Endothelial cell of umbilical vein (primary cell): ENCODE data around the gene P2RY6.

Experiments
- EZH2 ChIP-seq: IDR thresholded peaks from 2 replicates; pipeline ENCODE4 v1.6.1; 2012; ENCODE audit warnings: borderline replicate concordance, low read depth, mild to moderate bottlenecking, moderate library complexity, low read length, inconsistent platforms; ENCODE audit not compliant: severe bottlenecking
- FOS ChIP-seq: IDR thresholded peaks from 2 replicates; pipeline ENCODE4 v1.6.1; 2011; ENCODE audit warnings: mild to moderate bottlenecking, low read length, moderate library complexity, borderline replicate concordance; ENCODE audit not compliant: insufficient read depth
- GATA2 ChIP-seq: IDR thresholded peaks from 2 replicates; pipeline ENCODE4 v1.7.0; 2011; ENCODE audit warnings: low read depth, mild to moderate bottlenecking, moderate library complexity, mixed read lengths, low read length; ENCODE audit not compliant: insufficient read length, insufficient read depth
- JUN ChIP-seq: IDR thresholded peaks from 2 replicates; pipeline ENCODE4 v1.6.1; 2011; ENCODE audit warnings: borderline replicate concordance, low read depth; ENCODE audit not compliant: insufficient read length, insufficient read depth
- MAX ChIP-seq: IDR thresholded peaks from 2 replicates; pipeline ENCODE4 v1.6.1; 2011; ENCODE audit not compliant: insufficient read depth, insufficient read length
- MYC ChIP-seq: IDR thresholded peaks from one replicate; pipeline ENCODE4 v1.6.1; 2011; ENCODE audit warnings: mild to moderate bottlenecking, low read depth, low read length
- POLR2A ChIP-seq: IDR thresholded peaks from 2 replicates; pipeline ENCODE4 v1.6.1; 2012; ENCODE audit warnings: low read depth, mild to moderate bottlenecking, control low read depth, low read length
- POLR2AphosphoS5 ChIP-seq: IDR thresholded peaks from 2 replicates; pipeline ENCODE4 v1.6.1; 2012; ENCODE audit warnings: low read depth, mild to moderate bottlenecking, control low read depth, low read length, moderate library complexity; ENCODE audit not compliant: insufficient read depth
- TF ChIP-seq, protein P1 (sequence below), 2 donors: IDR thresholded peaks; 1 replicate in 1 of 2; 2 replicates in 1 of 2; pipeline ENCODE4 v1.5.1; 2011; ENCODE audit warnings: low read length in 2 of 2, mild to moderate bottlenecking in 2 of 2, moderate library complexity in 2 of 2, control low read depth in 1 of 2, inconsistent platforms in 1 of 2, low read depth in 1 of 2; ENCODE audit not compliant: insufficient read depth in 1 of 2; ENCODE audit errors: extremely low read depth in 1 of 2

DNA sequence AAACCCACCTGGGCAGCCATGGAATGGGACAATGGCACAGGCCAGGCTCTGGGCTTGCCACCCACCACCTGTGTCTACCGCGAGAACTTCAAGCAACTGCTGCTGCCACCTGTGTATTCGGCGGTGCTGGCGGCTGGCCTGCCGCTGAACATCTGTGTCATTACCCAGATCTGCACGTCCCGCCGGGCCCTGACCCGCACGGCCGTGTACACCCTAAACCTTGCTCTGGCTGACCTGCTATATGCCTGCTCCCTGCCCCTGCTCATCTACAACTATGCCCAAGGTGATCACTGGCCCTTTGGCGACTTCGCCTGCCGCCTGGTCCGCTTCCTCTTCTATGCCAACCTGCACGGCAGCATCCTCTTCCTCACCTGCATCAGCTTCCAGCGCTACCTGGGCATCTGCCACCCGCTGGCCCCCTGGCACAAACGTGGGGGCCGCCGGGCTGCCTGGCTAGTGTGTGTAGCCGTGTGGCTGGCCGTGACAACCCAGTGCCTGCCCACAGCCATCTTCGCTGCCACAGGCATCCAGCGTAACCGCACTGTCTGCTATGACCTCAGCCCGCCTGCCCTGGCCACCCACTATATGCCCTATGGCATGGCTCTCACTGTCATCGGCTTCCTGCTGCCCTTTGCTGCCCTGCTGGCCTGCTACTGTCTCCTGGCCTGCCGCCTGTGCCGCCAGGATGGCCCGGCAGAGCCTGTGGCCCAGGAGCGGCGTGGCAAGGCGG is 24.5 kb downstream of the P2RY6 start:
- TF ChIP-seq, protein P1, sequence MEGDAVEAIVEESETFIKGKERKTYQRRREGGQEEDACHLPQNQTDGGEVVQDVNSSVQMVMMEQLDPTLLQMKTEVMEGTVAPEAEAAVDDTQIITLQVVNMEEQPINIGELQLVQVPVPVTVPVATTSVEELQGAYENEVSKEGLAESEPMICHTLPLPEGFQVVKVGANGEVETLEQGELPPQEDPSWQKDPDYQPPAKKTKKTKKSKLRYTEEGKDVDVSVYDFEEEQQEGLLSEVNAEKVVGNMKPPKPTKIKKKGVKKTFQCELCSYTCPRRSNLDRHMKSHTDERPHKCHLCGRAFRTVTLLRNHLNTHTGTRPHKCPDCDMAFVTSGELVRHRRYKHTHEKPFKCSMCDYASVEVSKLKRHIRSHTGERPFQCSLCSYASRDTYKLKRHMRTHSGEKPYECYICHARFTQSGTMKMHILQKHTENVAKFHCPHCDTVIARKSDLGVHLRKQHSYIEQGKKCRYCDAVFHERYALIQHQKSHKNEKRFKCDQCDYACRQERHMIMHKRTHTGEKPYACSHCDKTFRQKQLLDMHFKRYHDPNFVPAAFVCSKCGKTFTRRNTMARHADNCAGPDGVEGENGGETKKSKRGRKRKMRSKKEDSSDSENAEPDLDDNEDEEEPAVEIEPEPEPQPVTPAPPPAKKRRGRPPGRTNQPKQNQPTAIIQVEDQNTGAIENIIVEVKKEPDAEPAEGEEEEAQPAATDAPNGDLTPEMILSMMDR (IDR thresholded peaks at IDR 0.05; ENCODE audit: extremely low read depth in 1 of 2, insufficient read depth in 1 of 2, low read depth in 1 of 2, low read length in 2 of 2), result no peak
- no peak for TF ChIP-seq EZH2
- no peak for TF ChIP-seq POLR2A
- no peak for TF ChIP-seq MAX
- TF ChIP-seq JUN, result no peak
- no peak for TF ChIP-seq POLR2AphosphoS5
- TF ChIP-seq MYC, result no peak
- no peak for TF ChIP-seq GATA2
- no peak for TF ChIP-seq FOS
